Retina (tissue), 1 donor: Measurements from ENCODE around the gene S100Z.
"Not testable (repeated sequence)": the region's sequence is repeated elsewhere in the genome, so short reads cannot be mapped to it uniquely, and the experiment has no call there.

ENCODE experiments used
- DNase-seq: peaks from one replicate; pipeline ENCODE4 v3.0.0-alpha.2; 2016

The S100Z gene

DNA sequence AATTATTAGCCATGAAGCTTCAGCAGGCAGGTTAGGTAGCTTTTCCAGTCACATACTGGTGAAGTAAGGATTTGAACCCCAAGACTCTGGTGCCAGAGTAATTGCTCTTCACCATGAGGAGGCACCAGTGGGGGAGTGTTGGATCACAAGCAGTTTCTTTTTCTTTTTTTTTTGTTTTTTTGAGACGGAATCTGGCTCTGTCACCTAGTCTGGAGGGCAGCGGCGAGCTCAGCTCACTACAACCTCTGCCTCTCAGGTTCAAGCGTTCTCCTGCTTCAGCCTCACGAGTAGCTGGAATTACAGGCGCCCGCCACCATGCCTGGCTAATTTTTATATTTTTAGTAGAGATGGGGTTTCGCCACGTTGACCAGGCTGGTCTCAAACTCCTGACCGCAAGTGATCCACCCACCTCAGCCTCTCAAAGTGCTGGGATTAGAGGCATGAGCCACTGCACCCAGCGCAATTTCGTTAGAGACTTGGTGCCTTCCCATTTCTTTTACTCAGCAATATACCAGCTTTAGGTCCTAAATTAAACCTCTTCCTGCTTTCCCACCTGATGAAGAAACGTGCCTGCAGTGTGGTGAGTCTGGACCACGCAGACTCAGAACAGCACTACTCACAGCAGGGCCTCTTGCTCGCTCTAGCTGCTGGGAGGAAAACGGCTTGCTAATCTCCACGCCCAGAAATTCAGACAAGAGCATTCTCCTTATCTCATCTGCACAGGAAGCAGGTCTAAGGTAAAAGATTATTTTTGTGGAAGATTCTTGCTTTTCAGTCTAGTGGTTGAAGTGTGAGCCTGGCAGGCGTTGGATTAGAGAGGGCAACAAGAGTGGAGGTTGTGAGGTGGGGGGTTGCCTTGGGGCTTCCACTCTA is at the start of gene S100Z:
Gene S100Z (plus strand): TSS at position 596 of the 873 bp plus-strand sequence. CDS start 25,346 bp downstream, outside the sequence.
- no peak for DNase-seq

DNA sequence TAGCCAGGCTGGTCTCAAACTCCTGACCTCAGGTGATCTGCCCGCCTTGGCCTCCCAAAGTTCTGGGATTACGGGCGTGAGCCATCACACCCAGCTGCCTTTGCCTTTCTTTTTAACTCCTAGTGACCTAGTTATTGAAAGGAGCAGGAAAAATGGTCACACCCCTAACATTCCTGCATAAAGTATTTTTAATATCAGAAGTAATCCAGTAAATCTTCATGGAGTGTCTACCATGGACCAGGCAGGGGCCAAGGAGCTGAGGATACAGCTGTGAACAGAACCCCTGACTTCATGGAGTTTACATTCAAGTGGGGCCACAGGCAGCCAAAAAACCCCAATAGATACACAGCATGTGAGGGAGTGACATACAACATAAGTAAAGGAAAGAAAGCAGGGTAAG is 49.2 kb upstream of the S100Z start:
- DNase-seq = no peak

DNA sequence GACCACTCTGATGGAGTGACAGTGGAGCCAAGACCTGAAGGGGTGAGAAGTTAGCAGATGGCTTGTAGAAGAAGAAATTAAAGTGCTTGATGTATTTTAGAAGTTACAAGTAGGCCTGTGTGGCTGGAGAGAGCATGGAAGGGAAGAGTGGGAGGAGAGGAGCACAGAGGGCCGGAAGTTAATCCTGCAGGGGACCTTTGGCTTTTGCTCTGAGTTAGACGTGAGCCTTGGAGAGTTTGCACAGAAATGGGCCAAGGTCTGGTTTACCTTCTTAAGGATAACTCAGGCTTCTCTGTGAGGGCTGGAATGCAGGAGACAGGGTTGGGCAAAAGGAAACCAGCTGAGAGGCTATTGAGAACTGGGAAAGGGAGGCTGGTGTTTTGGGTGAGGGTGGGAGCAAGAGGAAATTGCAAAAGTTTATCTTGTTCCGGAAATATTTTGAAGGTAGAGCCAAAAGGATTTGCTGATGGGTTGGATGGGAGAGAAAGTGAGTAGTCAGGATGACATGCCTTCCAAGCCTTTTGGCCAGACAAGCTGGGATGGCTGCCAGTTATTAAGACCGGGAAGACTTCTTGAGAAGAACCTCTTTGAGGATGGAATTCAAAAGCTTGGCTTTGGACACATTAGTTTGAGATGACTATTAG is 48.5 kb upstream of the S100Z start:
- no peak for DNase-seq

DNA sequence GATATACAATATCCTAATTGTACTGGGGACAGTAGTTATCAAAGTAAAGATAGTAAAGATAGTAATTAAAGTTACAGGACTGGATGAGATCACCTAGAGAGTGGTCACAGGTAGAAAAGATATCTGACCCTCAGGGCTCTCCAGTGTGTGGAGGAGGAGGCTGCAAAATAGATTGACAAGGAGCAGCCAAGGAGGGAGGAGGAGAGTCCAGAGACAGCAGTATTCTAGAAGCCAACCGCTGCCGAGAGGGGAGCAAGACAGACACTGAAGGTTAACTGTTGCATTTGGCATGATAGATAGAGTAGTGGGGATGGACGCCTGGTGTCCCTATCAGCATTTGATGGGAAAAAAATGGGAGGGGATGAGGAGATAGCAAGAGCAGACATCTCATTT is 48.0 kb upstream of the S100Z start:
- no peak for DNase-seq

DNA sequence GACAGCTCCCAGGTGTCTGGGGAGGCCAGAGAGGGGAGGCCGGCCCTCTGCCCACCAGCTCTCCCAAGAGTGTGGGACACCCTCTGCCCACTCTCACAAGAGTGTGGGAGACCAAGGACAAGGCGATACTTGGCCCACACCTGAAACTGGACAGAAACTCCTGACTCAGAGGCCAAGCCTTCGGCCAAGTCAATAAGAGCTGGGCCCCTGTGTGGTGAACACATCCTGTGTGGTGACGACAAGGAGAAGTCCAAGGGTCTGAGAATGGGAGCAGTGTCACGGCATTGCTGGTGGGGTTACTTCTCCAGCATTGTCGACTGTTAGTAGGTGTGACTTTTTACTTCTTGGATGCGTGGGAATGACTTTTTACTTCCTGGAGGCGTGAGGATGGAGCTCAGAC is 45.5 kb upstream of the S100Z start:
- no peak for DNase-seq

DNA sequence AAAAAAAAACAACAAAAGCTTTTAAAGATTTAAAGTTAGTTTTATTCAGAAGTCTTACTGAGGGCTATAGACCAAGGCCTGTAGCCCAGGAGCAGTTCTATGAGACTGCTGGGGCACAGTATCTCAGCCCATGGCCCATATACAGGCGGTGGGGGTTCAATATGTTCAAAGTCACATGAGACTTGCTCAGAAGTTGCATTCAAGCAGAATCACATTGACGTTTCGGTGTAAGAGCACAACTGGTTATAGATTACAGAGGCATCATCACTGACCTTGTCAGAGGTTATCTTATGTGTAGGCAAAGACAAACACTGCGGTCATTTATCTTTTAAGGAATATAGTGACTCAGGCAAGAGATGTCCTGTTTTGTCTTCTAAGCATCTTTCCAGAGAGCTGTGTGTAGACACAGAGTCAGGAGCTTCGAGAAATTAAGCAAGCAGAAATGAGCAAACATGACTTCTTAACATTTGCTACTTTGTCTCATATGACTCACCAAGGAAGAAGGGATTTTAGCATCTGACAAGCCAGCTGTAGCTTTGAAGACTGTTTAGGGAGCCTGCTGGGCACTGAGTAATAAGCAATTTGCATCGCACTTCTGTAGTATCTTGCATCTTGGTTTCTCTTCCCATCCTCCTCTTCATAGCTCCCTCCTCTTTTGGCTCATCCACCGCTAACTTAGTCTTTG is 43.9 kb upstream of the S100Z start:
- DNase-seq = peak; percentile 18

DNA sequence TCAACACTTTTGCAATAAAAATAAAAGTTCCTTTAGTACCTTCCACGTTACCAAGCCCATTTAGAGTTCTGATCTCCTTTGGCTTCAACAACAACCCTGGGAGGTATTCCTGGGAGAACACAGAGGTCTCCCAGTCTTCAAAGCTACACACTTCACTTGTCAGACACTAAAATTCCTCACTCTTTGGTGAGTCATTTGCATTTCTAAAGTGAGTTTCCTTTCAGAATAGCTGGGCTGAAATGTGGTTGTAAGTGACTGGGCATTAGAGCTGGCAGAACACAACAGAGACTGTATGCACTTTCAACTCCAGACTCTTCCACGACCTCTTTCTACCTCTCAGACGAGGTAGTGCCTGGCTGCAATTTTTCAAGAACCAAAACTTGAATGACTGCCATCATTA is 42.5 kb upstream of the S100Z start:
- DNase-seq = no peak

DNA sequence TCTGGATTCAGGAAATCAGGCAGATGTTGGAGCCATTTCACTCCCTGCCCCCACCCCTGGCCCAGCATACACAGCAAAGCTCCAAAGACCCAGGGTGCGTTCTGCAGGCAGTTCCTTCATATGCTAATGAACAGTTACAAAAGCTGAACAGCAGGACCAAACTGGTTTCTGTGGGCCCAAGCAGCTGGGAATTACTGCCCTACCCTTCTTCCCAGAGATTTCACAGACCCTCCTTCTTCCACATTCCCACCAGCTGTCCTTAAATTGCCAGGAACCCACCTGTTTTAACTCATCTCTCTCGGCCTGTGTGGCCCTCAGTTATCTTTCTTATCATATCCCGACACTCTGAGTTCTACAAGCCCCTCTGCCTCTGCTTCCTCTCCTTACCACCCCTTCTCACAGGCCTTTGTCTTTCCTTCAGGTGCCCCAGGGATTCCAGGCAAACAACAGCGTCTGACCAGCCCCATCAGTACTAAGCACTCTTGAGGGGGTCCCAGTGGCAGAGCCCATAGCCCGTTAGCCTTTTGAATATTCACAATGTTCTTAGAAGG is 41.6 kb upstream of the S100Z start:
- DNase-seq = peak; percentile 29

DNA sequence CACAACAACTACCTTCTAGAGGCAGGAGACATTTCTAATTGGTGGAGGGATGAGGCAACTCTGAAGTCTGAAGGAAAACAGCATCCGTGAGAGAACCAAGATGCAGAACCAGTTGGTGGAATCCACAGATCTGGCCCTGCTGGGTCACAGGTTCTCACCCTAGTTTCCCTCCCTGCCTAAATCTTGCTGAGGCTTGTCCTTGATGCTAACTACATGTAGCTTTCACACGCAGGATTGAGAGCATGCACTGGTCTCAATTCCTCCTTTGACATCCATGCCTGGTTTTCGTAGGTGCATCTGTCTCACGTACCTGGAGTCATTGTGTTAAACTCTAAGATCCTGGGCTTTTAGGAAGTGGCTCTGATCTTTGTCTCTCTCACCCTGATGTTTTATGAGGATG is 40.7 kb upstream of the S100Z start:
- no peak for DNase-seq

DNA sequence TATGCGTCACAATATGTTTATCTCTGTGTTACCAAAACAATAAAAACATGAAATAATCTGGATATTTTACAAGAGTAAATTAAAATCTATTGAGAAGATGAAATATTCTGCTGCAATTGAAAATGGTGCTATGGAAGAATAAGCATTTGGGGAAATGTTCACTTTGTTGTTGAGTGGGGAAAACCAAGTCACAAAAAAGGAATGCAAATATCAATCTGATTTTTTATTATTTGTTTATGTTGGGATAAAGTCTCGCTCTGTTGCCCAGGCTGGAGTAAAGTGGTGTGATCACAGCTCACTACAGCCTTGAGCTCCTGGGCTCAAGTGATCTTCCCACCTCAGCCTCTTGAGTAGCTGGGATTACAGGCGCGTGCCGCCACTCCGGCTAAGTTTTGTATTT is 39.6 kb upstream of the S100Z start:
- DNase-seq = no peak

DNA sequence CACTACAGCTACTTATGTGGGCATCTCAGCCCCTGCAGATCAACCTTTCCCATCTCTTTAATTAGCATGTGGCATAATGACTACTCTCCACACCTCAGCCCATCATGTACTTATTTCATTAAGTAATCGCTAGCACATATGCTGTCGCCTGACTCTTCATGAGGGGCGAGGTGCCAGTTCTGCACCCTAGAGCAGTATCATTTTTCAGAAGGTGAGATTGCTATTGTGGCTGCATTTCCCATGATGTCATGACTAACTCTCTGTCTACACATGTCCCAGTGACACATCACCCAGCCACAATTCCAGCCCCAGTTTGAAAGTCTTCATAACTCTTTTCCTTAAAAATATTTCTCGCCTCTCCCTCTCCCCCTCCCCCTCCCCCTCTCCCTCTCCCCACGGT is 38.6 kb upstream of the S100Z start:
- DNase-seq = no peak

DNA sequence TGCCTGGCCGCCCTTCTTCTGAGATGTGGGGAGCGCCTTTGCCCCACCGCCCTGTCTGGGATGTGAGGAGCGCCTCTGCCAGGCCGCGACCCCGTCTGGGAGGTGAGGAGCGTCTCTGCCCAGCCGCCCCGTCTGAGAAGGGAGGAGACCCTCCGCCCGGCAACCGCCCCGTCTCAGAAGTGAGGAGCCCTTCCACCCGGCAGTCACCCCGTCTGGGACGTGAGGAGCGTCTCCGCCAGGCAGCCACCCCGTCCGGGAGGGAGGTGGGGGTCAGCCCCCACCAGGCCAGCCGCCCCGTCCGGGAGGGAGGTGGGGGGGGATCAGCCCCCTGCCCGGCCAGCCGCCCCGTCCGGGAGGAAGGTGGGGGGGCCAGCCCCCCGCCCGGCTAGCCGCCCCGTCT is 37.6 kb upstream of the S100Z start:
- not testable (repeated sequence) for DNase-seq

DNA sequence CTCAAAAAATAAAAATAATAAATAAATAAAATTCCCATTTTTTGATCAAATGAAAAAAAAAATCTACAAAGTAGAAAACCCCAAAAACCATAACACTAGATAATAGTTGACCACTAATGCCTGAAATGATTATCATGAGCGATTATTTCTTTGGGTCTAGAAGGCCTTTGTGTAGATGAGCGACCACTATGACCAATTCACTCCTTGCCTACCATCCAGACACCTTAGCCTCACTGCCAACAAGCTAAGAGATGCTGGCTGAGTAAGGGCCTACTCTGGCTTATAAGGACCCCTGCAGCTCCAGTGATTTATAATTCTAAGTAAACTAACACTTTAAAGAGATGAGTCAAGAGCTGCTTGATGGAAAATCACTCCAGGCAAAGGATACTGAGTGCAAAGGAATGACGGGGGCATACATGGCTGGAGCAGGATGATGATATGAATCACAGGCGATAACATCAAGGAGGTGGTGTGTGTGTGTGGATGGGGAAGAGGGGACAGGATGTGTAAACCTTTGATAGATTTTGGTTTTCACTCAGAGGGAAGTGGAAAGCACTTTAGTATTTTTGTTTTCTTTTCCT is 35.7 kb upstream of the S100Z start:
- no peak for DNase-seq

DNA sequence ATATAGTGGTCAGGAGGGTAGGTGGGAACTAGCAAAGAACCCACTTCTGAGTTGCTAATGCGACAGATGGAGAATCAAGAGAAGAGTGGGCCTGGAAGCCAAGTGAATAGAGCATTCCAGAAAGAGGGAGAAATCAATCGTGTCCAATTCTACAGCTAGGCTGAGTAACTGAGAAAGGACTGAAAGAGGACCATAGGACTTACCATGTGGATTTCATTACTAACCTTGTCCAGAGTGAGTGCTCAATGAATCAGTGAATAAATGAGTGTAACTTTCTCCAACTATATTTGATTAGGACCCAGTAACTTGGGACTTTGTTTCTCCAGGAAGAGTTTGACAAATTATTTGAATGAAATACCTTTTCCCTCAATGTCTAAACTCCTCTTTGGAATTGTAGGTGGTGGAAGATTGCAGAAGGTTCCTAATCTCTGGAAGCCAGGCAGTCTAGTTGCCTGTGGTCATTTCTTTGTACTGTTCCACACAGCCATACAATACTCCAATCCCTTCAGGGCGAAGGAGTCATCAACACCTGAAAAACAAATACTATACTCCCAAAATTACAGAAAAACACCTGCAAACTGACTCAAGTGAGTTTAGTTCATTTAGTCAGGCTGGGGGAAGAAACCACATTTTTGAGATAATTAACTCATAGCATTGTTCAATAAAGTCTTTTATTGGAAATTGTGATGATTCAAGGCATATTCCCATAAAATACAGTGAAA is 33.5 kb upstream of the S100Z start:
- DNase-seq = no peak

DNA sequence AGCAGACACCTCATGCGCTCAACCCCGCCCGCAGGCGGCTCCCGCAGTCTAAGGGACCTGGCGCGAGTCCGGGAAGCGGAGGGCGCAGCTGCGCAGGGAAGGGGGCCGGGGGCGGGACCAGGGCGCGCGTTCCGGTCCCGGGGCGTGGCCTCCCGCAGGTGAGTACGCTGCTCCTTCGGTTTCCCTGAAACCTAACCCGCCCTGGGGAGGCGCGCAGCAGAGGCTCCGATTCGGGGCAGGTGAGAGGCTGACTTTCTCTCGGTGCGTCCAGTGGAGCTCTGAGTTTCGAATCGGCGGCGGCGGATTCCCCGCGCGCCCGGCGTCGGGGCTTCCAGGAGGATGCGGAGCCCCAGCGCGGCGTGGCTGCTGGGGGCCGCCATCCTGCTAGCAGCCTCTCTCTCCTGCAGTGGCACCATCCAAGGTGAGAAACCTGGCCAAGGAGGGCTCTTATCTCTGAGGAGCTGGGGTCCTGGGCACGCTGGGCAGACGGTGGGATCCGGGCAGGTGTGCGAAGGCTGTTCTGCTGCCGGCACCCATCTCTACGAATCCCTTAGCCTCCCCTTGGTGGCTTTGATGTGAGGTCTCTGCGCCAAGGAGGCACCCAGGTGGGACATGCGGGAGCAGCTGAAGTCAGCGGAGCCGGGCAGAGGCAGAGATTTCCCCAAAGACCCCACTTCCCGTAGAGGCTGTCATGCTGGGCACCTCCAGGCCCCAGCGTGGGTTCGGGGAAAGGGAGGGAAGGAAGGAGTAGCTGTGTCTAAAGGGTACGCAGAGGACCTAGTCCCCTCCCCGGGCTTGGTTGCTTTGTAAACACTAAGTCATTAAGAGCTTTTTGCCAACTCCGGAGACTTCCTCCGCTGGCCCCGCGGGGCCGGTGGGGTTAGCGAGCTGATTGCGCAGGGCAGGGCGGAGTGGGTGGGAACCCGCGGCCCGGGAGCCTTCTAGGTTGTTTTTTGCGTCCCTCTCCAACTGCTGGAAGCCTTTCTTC is 30.7 kb upstream of the S100Z start, which contains the start of gene F2RL1:
Gene F2RL1 (plus strand): TSS at position 187 of the 988 bp plus-strand sequence. CDS start 153 bp downstream, at position 340.
- DNase-seq = peak; percentile 66

DNA sequence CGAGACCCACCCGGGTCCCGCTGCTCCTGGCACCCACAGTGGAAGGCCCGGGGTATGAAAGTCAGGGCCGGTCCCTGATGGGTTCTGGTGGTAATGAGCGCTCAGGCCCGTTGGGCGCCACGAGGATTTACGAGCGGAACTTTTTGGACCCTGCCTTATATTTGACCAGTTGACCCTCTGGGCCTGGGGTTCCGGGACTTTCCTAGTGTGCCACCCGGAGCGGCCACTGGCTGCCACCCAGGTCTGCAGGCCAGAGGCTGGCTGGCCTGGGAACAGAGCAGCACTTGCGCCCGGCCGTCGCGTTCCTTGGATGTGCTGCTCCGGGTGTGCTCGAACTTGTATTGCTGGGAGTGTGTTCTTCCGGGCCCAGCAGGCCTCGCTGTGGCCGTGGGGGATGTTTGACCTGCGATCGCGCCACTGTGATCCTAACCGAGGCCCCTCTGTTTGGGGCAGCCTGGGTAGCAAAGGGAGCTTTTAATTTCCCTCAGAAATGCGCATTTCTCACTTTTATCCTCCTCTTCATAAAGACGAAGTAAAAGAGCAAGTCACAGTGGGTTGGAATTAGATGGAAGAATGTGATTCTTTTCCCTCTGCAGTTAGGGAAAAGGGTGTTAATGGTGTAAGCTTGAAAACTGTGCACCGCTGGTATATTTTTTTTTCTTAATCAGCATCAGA is 29.8 kb upstream of the S100Z start:
- DNase-seq = peak; percentile 33

DNA sequence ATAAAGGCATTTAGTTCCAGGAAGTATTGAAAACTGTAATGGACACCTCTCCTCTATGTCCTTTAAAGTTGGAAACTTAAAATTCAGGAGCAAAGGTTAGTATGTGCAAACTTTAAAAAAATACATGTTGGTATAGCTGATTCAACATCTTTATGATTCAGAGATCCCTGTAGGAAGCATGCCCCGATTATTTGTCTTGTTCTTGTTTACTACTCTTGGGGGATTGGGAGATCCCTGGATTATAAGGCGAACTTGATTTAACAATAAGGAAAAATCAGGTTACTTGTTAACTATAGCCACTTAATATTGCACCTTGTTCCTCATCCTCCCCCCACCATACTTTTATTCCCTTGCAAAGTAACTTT is 29.3 kb upstream of the S100Z start:
- DNase-seq = no peak

DNA sequence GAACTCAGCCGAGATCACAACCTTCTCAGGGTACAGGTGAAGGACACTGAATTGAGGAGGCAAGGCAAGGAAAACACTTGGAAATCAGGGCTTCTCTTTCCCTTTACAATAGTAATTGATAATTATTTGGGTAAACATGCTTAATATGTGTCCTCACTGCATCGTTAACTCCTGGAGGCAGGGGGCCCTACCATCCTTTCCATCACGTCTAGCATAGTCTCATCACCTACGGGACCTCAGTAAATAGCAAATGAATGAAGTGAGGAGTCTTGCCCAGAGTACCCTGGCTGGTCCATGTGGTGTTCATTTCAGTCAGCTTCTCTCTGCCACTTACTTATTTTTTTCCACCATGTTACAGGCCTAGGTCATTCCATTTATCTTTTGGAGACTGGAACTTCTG is 28.7 kb upstream of the S100Z start:
- no peak for DNase-seq

DNA sequence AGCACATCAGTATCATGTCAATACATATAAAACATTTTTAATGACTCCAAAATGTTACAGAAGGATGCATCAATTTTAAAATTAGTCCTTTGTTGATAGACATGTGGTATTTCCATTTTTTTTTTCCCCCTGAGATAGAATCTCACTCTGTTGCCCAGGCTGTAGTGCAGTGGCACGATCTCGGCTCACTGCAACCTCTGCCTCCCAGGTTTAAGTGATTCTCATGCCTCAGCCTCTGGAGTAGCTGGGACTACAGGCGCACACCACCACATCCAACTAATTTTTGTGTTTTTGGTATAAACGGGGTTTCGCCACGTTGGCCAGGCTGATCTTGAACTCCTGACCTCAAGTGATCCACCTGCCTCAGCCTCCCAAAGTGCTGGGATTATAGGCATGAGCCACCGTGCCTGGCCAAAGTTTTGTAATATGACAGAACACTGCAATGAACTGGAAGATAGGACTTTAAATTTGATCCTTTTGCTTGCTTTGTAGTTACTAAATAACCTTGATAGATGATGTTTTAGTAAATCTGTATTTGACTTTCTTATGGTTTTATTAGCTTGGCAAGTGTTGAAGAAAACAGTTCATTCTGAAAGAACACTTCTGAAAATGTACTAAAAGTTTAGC is 27.6 kb upstream of the S100Z start:
- DNase-seq = not testable (repeated sequence)

DNA sequence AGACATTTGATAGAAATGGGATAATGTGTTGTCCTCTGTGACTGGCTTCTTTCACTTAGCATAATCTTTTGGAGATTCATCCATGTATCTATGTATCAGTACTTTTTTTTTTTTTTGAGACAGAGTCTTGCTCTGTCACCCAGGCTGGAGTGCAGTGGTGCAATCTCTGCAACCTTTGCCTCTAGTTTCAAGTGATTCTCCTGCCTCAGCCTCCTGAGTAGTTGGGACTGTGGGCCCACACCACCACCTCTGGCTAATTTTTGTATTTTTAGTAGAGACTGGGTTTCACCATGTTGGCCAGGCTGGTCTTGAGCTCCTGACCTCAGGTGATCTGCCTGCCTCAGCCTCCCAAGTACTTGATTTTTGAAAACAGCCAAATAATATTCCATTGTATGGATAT is 23.4 kb upstream of the S100Z start:
- DNase-seq = not testable (repeated sequence)
